Stimulated activated CD8-positive, alpha-beta memory T cell treated with anti-CD3 and anti-CD28 coated beads, Interleukin-15, amount 100 ng/mL, for 4 hours (primary cell): ENCODE results near the gene NPY2R.

ENCODE experiments used
- DNase-seq, 2 donors: peaks; one replicate each; pipeline ENCODE4 v3.0.0-alpha.2; 2020; ENCODE audit warnings: low read depth in 2 of 2

The NPY2R gene

DNA sequence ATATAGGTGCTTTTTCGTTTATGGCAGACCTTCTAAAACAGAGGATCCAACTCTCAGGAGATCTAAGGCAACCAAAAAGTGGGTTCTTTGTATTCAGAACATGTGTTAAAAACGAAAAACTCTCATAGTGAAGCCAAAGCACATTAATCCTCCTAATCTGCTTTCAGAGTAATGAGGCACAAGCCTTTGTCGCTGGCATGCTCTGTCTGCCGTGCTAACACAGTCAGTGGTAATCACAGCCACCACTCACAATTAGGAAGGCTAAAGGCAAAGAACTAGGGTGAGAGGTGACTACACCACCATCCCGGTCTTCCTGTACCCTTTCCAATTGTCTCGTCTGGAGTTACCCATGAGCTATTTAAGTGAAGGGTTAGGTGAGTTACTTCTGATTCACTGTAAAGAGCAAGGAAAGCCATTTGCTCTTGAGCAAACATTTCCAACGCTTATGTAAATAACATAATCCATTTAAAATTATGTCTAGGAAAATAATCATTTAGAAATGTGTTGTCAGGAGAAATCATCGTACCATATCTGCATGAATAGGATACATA lies 40.7 kb downstream of the NPY2R start:
- DNase-seq, result no peak

DNA sequence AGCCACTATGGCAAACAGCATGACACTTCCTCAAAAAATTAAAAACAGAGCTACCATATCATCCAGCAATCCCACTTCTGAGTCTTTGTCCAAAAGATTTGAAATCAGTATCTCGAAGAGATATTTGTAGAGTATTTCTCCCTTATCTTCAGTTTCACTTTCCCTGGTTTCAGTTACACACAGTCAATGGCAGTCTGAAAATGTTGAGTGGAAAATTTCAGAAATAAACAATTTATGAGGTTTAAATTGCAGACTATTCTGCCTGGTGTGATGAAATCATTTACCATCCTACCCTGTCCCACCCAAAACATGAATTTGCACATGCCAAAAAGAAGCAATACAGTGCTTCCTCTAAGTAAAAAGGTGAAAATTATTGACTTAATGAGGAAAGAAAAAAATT lies 43.9 kb downstream of the NPY2R start:
- no peak for DNase-seq

DNA sequence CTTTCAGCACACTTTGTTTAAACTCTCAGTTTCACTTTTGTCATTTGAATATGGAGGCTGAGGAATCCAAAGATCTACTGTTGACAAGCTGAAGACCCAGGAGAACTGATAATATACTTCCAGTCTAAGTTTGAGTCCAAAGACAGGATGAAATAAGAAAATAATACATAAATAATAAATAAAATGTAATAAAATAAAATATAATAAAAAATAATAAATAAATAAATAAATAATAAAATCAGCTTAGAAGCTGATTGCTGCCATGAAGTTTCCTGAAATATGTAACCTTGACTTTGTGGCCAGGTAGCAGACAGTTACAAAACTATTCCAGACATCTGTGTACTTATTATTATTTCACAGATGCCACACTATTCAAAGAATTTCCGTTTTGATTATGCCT lies 55.0 kb downstream of the NPY2R start:
- DNase-seq, result no peak

- no peak for DNase-seq
These were observed 56.7 kb downstream of the NPY2R start for GRCh38 chr4:155265113-155265512.
